Body of pancreas (tissue), 4 donors: Measurements from ENCODE around the gene CCDC6.

Source experiments
- CTCF ChIP-seq, 7 experiments: fragments of 450-650 bp in 4 of 7; fragments of 200-600 bp in 3 of 7; sonication (generic) in 3 of 7; IDR thresholded peaks; one replicate each; pipeline ENCODE4 v1.5.1; 2016 to 2019; ENCODE audit warnings: antibody characterized with exemption in 7 of 7
- POLR2A ChIP-seq, 3 donors: fragments of 450-650 bp; IDR thresholded peaks; one replicate each; pipeline ENCODE4 v1.6.1; 2016; ENCODE audit warnings: antibody characterized with exemption in 3 of 3, mild to moderate bottlenecking in 2 of 3

GRCh38 chr10:59807629-59808620 is 98.4 kb downstream of the CCDC6 start:
- TF ChIP-seq CTCF (IDR thresholded peaks at IDR 0.05): no peak
- no peak for TF ChIP-seq POLR2A (IDR thresholded peaks at IDR 0.05)
